GM21423 (cell line): ENCODE data around the gene USF2.

Experiments
- ATAC-seq: cut with Tn5 transposase; IDR thresholded peaks from one replicate; pipeline ENCODE4 v1.9.1; 2021; ENCODE audit warnings: mild to moderate bottlenecking, moderate library complexity; ENCODE audit not compliant: unreplicated experiment

The USF2 gene

GRCh38 chr19:35241417-35241816 lies 27.3 kb upstream of the USF2 start:
- no peak for ATAC-seq

GRCh38 chr19:35246466-35247092 lies 22.2 kb upstream of the USF2 start:
- ATAC-seq: no peak

GRCh38 chr19:35247526-35248309 lies 21.0 kb upstream of the USF2 start:
- ATAC-seq: peak; percentile 34

- peak; percentile 81 for ATAC-seq
Measured at GRCh38 chr19:35248310-35249145, 20.2 kb upstream of the USF2 start, which contains the start of gene LSR. TSS of gene LSR (plus strand) at chr19:35249002. CDS start at chr19:35249023, 21 bp downstream.

- ATAC-seq: peak; percentile 3
Measured at GRCh38 chr19:35249146-35249847, 19.5 kb upstream of the USF2 start.

GRCh38 chr19:35249848-35250711 lies 18.7 kb upstream of the USF2 start:
- no peak for ATAC-seq

- no peak for ATAC-seq
Measured at GRCh38 chr19:35251456-35251855, 17.3 kb upstream of the USF2 start.

- no peak for ATAC-seq
Measured at GRCh38 chr19:35253316-35254286, 15.2 kb upstream of the USF2 start.

GRCh38 chr19:35254341-35255297 lies 14.1 kb upstream of the USF2 start:
- ATAC-seq: no peak

- no peak for ATAC-seq
Measured at GRCh38 chr19:35256566-35256965, 12.2 kb upstream of the USF2 start.

- ATAC-seq: no peak
Measured at GRCh38 chr19:35257113-35257461, 11.7 kb upstream of the USF2 start.

- ATAC-seq: no peak
Measured at GRCh38 chr19:35260694-35261304, 8.0 kb upstream of the USF2 start.

GRCh38 chr19:35261356-35262100 lies 7.2 kb upstream of the USF2 start:
- ATAC-seq: no peak

- ATAC-seq: no peak
Measured at GRCh38 chr19:35262101-35262761, 6.5 kb upstream of the USF2 start.

GRCh38 chr19:35264268-35265125 lies 4.3 kb upstream of the USF2 start:
- ATAC-seq: no peak
